ENCODE data around the gene AKAP6. TPM values are rescaled to one million over a fixed set of nuclear protein-coding genes. Genes with fewer than 3 reads are reported as not detected.

Gene AKAP6
- total RNA-seq, 2 donors from 2014 or later = 3.6 to 9.9 TPM

DNA sequence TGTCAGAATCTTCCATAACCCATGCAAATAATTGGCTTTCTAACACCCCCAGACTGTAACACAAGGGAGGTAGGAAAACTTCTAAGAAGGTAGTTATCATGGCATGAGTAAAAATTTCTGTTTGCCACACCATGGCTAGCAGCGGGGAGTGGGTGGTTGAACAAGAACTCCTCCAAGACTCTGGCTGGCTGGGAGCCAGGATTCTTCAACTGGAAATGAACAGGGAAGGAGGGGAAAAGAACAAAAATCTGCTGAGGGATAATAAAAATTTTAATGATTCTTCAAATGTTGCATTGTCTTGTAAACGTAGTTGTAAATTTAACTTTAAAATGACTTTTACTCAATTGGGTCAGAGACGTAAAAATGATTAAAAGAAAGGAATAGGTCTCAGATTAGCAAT, 78.9 kb downstream of the AKAP6 start:
- H3K27ac ChIP-seq = no peak overlapping the region
- no peaks in the 10 kb centered on the region for H3K4me1 ChIP-seq (replicated peaks)
- DNase-seq (ENCODE audit: low spot score) = no peak
- H3K9me3 ChIP-seq = no peaks in the 10 kb centered on the region
- no peak for TF ChIP-seq POLR2A (IDR thresholded peaks at IDR 0.05)
- TF ChIP-seq, protein P1, sequence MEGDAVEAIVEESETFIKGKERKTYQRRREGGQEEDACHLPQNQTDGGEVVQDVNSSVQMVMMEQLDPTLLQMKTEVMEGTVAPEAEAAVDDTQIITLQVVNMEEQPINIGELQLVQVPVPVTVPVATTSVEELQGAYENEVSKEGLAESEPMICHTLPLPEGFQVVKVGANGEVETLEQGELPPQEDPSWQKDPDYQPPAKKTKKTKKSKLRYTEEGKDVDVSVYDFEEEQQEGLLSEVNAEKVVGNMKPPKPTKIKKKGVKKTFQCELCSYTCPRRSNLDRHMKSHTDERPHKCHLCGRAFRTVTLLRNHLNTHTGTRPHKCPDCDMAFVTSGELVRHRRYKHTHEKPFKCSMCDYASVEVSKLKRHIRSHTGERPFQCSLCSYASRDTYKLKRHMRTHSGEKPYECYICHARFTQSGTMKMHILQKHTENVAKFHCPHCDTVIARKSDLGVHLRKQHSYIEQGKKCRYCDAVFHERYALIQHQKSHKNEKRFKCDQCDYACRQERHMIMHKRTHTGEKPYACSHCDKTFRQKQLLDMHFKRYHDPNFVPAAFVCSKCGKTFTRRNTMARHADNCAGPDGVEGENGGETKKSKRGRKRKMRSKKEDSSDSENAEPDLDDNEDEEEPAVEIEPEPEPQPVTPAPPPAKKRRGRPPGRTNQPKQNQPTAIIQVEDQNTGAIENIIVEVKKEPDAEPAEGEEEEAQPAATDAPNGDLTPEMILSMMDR (IDR thresholded peaks at IDR 0.05) = no peak
- TF ChIP-seq POLR2AphosphoS5 (IDR thresholded peaks at IDR 0.05) = no peak
- no peak overlapping the region for H3K4me3 ChIP-seq
- no peaks in the 10 kb centered on the region for H3K36me3 ChIP-seq
- 23% methylated on average over 3 of the region's 3 CpGs for WGBS
- H3K27me3 ChIP-seq (replicated peaks; ENCODE audit: insufficient read depth) = no peaks in the 10 kb centered on the region
- intact Hi-C loops (cut with DNase I) = no loop called here

DNA sequence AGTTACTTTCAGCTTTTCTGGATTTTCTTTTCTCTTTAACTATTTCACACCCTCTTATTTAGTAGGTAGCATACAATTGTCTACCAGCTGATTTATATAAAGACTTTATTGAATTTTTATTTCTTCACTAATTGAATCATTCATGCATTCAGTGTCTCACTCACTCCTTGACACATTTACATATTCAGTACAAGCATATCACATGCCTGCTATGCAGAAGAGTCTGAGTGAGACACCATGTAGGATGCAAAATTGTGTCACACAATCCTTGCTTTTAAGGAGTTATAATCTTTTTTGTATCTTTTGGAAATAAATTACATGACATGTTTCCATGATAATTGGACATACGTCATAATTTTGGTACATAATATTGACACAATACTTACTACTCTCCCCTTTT, 83.0 kb downstream of the AKAP6 start:
- H3K9me3 ChIP-seq = no peaks in the 10 kb centered on the region

DNA sequence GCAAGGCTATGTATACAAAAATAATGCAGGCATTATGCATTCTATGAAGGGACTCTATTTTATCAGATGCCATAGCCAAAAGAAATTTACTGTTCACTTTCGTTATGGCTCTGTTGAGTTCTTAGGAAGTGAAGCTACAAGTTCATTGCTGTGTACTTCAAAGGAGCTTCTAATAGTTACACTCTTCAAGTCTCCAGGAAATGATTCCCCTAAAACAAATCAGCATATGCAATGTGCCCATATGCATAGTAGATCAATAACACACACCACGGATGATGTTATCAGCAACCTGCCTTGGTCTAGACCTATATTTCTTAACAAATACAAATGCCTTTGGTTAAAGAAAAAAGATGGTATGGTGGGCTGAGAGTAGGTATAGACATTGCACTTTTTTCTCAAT, 83.4 kb downstream of the AKAP6 start:
- TF ChIP-seq, protein P1 (IDR thresholded peaks at IDR 0.05) = no peak
- TF ChIP-seq POLR2AphosphoS5 (IDR thresholded peaks at IDR 0.05) = no peak
- no peak for TF ChIP-seq POLR2A (IDR thresholded peaks at IDR 0.05)
- H3K27ac ChIP-seq = no peak overlapping the region
- no peaks in the 10 kb centered on the region for H3K9me3 ChIP-seq
- DNase-seq (ENCODE audit: low spot score) = no peak
- intact Hi-C loops (cut with DNase I) = no loop called here
- no peak overlapping the region for H3K4me3 ChIP-seq
- no peaks in the 10 kb centered on the region for H3K36me3 ChIP-seq
- no peaks in the 10 kb centered on the region for H3K4me1 ChIP-seq (replicated peaks)
- 62% methylated on average over 2 of the region's 2 CpGs for WGBS
- no peaks in the 10 kb centered on the region for H3K27me3 ChIP-seq (replicated peaks; ENCODE audit: insufficient read depth)

More for the DNA sequence above, 83.0 kb downstream of the AKAP6 start:
- intact Hi-C loops (cut with DNase I) = no loop called here
- no peak overlapping the region for H3K4me3 ChIP-seq
- H3K27ac ChIP-seq = no peak overlapping the region
- WGBS = 97% methylated on average over 1 of the region's 1 CpG
- H3K36me3 ChIP-seq = no peaks in the 10 kb centered on the region
- H3K4me1 ChIP-seq (replicated peaks) = no peaks in the 10 kb centered on the region
- no peaks in the 10 kb centered on the region for H3K27me3 ChIP-seq (replicated peaks; ENCODE audit: insufficient read depth)
- no peak for DNase-seq (ENCODE audit: low spot score)
- TF ChIP-seq, protein P1 (IDR thresholded peaks at IDR 0.05) = no peak
- no peak for TF ChIP-seq POLR2AphosphoS5 (IDR thresholded peaks at IDR 0.05)
- TF ChIP-seq POLR2A (IDR thresholded peaks at IDR 0.05) = no peak

DNA sequence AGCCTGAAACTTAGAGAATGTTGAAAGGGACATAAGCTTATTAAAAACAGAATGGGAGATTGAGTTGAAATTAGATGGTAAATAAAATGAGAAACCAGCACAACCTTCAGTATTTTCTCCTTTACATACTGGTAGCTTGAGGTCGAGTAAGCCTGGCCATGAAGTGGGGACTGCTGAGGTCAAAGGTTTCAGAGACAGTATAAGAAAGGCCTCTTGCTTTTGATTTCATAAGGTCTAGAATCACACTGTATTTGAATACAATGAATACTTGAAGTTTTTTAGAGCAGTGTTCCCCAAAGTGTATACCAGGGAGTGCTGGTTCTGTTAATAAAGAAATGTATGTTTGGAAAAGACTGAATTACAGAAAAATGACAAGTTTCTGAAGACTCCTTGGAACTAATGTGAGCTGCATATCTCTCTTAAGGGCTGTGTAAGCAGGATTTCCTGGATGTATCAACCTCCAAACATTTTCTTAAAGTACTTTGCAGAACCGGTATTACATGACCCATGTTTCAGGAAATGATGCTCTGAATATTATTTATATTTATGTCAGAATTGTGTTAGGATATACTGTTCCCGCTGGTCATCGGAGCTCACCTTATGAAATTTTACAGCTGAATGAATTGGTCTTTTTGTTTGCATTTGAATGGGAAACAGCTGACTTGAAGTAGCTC, 85.0 kb downstream of the AKAP6 start:
- Histone ChIP-seq H3K9me3 (no peaks in the 10 kb centered on the region), H3K36me3 (no peaks in the 10 kb centered on the region), H3K4me1 (replicated peaks) (no peaks in the 10 kb centered on the region), H3K27me3 (replicated peaks; ENCODE audit: insufficient read depth) (no peaks in the 10 kb centered on the region), H3K27ac (no peak overlapping the region), H3K4me3 (no peak overlapping the region)
- intact Hi-C loops (cut with DNase I) = no loop called here
- TF ChIP-seq POLR2AphosphoS5 (IDR thresholded peaks at IDR 0.05) (no peak), POLR2A (IDR thresholded peaks at IDR 0.05) (no peak)
- TF ChIP-seq, protein P1 (IDR thresholded peaks at IDR 0.05) = no peak
- WGBS = 44% methylated on average over 4 of the region's 4 CpGs
- no peak for DNase-seq (ENCODE audit: low spot score)

DNA sequence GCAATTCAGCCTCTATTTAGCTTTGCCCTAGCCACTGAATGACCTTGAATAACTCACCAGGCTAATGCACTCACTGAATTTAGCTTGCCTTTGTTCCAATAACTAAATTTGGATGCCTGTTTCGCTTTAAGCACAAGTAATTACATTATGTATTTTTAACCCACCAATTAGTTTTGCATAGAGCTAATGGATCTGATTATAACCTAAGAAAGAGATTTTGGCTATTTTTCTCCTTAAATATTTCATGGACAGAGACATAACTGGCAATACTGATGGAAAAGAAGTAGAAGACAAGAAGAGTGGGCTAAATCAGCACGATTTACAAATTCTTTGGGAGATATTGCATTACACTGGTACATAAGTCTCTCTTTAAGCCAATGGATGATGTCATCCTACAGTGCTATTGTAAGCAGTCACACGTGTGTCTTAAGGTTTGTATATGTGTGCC, 85.7 kb downstream of the AKAP6 start:
- TF ChIP-seq, protein P1 (IDR thresholded peaks at IDR 0.05) = no peak
- TF ChIP-seq POLR2AphosphoS5 (IDR thresholded peaks at IDR 0.05) (no peak), POLR2A (IDR thresholded peaks at IDR 0.05) (no peak)
- Histone ChIP-seq H3K9me3 (no peaks in the 10 kb centered on the region), H3K27ac (no peak overlapping the region), H3K27me3 (replicated peaks; ENCODE audit: insufficient read depth) (no peaks in the 10 kb centered on the region), H3K36me3 (no peaks in the 10 kb centered on the region), H3K4me3 (no peak overlapping the region), H3K4me1 (replicated peaks) (no peaks in the 10 kb centered on the region)
- intact Hi-C loops (cut with DNase I) = no loop called here
- 45% methylated on average over 3 of the region's 3 CpGs for WGBS
- DNase-seq (ENCODE audit: low spot score) = no peak
